Stimulated activated CD8-positive, alpha-beta memory T cell treated with anti-CD3 and anti-CD28 coated beads, Interleukin-15, amount 100 ng/mL, for 4 hours (primary cell): ENCODE data around the gene ANKS1B.
"Not testable (repeated sequence)": the region's sequence is repeated elsewhere in the genome, so short reads cannot be mapped to it uniquely, and the experiment has no call there.

Source experiments
- DNase-seq, 2 donors: peaks; one replicate each; pipeline ENCODE4 v3.0.0-alpha.2; 2020; ENCODE audit warnings: low read depth in 2 of 2

Gene ANKS1B

DNA sequence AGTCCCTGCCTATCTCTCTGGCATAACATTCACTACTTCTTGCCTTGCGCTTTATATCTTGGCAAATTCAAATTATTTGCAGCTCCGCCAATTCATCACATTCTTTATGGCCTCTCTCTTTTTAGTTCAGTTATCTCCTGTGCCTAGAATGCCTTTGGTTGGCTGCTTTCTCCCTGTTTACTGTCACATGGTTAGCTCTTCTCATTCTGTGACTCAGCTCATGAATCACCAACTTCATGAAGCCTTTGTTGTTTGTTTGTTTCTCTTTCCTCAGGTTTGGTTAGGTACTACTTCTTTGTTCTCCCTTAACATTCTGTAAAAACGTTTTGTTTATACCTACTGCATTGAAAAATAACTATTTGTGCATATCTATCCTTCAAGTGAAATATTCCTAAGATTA lies 713.7 kb downstream of the ANKS1B start:
- DNase-seq, result no peak

DNA sequence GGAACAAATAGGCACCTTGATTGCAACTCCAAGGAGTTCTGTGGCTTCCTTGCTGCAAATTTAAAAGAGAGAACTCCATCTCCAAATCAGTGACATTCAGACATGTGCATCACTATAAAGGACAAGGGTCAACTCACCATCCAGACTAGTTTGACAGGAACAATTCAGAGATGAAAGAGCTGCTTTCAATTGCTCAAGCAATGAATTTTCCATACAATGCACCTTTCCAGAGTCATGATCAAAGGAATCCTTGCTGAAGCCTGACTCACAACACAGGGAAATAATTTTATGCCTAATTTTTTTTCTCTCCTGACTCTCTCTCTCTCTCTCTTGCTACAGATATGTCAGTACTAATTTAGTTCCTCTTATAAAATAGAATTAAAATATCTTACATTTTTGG lies 717.7 kb downstream of the ANKS1B start:
- no peak for DNase-seq

DNA sequence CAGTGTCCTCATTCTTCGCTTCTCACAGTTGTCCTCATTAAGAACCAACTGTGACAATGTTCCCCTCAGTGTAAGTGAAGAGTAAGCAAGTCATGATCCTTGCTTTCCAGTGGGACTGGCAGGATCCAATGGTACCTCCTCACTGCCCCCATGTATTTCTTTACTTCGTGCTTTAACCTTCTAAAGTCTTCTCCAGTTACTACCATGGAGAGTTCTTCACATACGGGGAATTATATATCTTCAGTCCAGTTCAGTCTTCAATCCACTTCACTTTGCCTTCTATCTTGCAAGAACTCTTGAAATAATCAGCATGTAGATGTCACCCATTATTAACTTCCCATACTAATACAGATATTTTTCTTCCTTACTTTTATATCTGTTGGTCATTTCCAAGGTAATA lies 719.1 kb downstream of the ANKS1B start:
- no peak for DNase-seq

DNA sequence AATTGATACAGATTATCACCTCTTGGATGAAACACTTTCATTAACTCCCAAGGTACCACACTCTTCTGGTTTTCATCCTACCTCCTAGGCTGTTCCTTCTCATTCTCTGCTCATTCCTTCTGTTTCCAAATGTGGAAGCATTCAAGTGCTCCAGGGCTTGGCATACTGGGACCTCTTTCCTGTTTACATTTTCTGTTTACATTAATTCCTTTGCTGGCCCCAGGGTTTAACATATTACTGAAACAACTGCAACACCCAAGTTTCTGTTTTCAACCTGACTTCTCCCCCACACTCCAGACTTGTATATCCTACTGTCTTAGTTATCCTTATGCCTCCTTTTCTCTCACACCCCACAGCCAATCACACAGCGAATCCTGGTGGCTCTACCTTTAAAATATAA lies 723.5 kb downstream of the ANKS1B start:
- no peak for DNase-seq

DNA sequence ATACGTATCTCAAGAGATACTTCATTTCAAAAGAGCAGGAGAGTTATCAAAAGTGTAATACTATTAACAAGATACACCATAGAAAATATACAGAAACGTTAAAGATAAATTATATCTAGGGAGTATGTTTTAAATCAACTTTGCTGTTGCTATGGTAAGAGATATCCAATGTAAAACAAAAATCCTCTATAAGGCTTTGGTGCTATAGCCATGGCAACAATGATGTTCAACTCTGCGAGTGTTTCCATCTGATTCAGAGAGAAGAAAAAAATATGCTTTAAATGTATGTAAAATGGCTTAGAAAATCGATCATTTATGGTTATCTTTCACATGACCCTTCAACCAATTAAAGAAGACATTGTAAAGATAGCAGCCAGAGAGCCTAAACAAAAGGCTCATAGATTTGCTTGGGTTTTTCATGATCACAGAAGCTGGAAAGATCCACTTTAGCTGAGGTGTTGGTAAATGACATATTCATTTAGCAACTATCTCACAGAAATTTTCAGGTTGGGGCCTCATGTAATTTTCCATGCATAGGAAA lies 724.2 kb downstream of the ANKS1B start:
- no peak for DNase-seq

DNA sequence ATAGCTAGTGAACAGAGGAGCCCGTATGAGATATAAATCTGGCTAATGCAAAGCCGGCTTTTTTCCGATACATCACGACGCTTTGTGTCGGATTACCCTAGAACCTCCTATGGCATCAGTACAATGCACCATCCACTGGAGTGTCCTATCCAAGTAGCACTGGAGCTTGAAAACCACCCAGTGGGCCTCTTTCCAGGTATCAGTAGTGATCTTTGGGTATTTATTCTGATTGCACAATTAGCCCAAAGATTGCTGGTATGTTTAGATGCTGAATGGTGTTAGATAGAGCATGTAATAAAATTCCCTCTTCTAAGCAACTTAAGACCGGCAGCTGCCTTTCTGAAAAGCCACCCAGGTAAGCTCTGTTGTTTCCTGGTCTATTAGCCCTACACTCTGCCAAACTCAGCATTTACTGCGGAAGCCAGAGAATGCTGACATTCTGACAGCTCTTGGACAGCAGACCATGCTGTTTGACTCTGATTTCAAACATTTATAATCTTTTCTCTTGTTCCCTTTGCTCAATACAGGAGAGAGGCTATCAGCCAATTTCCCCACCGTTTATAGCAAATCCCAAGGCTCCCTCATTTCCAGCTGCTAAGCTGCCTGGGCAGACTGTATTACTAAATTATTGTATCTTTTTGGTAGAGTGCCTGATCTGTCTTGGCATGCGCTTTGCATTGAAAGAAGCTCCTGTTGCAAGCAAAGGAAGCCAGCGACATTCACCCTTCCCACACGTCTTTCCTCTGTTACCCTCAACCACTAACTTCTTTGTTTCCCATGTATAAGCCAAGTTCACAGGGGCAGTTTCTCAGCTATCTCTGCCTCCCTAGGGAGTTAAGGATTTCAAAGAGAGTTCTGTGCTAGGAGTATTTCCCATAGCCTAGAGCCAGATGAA lies 725.4 kb downstream of the ANKS1B start:
- DNase-seq, result no peak

DNA sequence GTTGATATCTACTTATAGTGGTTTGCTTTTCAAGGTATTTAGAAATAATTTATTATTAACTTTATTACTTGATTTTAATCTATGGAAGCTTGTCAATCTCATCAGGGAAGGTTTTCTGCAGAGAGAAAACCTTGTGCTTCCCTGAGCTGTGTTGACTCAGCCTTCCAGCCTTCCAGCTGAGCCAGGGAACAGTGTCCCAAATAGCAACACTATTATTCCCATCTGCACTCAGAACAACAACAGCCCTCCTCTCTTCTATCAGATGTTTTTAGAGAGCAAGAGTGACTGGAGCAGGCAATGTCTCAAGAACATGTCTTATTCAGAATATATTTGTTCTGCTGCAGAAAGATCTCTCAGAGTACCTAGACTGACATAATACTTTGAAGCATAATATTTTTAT lies 727.1 kb downstream of the ANKS1B start:
- DNase-seq, result no peak

DNA sequence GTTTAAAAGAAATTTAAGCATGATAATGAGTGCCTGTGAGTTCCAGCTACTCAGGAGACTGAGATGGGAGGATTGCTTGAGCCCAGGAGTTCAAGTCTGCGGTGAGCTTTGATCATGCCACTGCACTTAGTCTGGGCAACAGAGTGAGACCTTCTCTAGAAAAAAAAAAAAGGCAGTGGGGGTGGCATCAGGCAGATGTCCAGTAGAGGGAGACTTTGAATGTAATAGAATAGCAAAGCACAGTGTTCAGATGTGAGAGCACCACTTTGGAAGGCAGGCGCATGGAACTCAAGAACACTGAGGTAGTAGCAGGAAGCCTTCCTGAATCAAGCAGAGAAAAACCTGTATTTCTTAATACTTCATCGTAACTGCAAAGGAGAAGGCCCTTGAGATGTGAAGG lies 731.7 kb downstream of the ANKS1B start:
- no peak for DNase-seq

DNA sequence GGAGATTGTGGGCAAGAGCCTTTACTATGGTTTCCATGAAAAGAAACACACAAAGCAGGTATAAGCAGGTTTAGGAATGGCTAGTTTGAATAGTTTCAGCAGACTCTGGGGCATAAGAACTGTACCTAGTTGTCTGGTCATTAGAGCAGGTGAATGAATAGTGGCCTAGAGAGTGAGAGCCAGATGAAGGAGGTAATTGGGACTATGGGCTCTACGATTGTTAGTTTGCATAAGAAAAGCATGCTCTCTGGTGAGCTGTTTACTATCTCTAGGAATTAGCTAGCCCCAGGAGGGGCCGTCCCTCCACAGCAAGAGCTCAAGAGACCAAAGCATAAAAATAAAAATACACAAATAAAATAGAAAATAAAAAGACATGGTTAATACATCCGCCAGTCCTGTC lies 734.6 kb downstream of the ANKS1B start:
- no peak for DNase-seq

DNA sequence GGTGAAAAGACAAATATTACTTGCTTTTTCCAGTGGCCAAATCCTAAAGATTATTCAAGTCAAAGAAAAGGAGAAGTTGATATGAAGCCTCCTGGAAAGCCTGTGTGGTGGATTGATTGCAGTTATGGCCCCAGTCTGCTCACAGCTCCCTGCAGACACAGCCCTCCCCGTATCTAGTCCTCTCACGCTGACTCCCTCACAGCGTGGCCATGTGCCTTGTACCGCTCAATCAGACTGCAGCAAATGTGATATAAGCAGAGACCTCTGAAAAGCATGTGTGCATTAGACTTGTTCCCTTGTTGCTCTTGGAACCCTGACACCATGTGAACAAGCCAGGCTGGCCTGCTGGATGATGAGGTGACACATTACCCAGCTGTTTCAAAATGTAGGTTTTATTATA lies 735.2 kb downstream of the ANKS1B start:
- no peak for DNase-seq

DNA sequence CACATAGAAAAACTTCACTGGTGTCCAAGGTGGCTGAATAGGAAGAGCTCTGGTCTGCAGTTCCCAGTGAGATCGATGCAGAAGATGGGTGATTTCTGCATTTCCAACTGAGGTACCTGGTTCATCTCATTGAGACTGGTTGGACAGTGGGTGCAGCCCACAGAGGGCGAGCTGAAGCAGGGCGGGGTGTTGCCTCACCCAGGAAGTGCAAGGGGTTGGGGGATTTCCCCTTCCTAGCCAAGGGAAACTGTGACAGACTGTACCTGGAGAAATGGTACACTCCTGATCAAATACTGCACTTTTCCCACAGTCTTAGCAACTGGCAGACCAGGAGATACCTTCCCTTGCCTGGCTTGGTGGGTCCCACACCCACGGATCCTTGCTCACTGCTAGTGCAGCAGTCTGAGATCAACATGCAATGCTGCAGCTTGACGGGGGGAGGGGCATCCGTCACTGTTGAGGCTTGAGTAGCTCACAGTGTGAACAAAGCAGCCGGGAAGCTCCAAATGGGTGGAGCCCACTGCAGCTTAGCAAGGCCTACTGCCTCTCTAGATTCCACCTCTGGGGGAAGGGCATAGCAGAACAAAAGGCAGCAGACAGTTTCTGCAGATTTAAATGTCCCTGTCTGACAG lies 746.7 kb downstream of the ANKS1B start:
- not testable (repeated sequence) for DNase-seq

DNA sequence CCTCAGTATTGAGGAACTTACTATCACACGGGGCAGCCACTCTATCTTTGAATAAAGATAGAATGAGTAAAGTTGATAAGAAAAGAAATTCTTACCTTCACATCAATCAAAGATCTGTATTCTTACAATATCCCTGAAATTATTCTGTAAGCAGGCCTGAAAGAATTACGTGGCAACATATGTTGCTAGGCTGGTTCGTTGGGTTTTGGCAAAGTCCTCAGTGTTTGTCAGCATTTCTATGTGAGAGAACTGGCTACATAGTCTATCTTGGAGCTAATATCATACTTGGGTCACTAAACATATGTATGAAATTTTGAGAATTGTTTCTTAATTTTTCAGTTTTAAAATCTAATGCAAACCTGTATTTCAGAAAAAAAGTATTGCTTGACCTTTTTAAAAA lies 749.4 kb downstream of the ANKS1B start:
- DNase-seq, result no peak

DNA sequence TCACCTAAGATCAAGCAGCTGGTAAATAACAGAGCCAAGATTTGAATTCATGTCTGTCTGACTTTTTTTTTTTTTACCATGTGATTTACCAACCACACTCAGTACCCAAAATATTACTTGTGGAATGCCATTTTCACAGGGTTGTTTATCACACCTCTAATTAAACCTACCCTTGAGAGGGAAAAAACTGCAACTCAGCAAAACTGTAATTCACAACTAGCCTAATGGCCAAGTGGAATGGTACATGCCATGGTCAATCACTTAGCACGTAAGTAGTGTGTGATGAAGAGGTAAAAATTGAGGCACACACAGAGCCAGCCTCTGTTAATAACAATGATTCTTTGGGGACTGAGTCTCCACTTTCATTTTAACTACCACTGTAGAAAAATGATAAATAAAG lies 750.0 kb downstream of the ANKS1B start:
- DNase-seq, result no peak

DNA sequence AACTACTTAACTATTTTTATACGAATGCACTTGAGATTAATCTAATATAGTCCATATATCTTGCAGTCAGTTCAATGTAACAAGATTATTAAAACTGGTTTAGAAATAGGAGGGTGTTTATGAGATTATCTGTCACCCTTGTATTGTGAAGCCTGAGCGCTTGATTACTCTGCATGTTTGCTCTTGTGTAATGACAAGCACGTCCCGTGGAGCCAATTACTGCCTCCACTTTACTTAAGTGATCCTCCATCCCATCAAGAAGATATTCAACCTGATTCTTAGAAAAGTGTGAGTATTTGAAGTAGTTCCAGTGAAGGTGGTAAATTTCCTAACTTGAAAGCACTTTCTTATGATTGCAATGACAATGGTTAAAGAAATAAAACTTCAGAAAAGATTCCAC lies 752.4 kb downstream of the ANKS1B start:
- DNase-seq, result no peak

DNA sequence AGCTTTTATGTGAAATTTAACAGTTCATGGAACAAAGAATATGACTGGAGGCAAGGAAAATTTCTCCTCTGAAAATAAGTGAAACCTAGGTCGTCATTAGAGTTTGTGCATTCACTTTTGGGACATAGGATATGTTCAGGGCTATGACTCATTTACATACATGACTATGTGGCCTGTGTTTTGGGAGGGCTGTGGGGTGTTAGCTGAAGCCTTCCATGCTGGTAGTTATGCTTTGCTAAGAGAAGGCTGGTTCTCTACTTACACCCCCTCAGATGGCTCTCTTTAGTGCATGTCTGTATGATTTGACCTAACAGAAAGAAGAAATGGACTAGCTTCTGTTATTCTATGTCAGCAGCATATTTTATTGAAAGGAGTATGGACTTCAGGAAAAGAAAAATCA lies 753.7 kb downstream of the ANKS1B start:
- no peak for DNase-seq

DNA sequence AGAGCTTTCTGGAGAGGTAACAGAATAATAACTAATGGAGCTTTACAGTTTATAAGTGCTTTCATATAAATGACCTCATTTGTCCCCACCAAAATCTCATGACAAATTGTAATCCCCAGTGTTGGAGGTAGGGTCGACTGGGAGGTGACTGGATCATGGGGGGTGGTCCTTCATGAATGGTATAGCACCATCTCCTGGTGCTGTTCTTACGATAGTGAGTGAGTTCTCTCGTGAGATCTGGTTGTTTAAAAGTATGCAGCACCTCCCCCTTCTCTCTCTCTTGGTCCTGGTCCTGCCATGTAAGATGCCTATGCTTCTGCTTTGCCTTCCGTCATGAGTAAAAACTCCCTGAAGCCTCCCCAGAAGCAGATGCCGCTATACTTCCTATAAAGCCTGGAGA lies 760.5 kb downstream of the ANKS1B start:
- no peak for DNase-seq

DNA sequence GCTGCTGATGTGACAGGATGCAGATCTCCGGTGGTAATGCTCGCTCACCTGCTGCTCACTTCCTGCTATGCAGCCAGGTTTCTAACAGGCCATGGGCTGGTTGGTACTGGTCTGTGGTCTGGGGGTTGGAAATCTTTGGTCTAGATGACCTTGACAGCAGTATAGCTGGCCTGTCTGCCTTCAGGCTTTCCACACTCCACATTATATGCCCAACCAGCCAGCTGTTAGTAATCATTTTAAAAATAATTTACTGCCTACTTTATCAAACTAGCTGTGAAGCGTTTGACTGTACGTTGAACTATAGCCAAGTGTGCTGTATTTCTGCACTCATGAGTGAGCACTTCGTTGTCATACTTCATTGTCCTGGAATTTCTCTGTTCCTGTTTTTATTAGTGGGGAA lies 761.2 kb downstream of the ANKS1B start:
- DNase-seq, result no peak

DNA sequence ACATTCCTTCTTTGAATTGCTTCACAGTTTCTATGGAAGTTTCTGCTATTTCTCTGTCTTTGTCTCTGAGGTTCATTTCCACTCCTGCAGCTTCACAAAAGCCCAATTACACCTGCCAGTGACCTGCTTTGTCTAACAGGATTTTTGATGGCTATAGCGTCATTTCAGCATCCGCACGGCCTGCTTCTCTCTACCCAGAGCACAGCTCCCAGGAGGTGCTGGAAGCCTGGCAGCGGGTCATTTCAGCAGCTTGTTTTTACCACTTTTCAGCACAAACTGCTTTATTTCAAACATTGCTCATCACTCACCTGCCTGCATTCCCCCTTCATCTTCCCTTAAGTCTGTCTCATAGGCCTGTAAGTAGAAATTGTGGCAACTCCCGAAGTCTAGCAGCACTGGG lies 771.7 kb downstream of the ANKS1B start:
- DNase-seq, result no peak

DNA sequence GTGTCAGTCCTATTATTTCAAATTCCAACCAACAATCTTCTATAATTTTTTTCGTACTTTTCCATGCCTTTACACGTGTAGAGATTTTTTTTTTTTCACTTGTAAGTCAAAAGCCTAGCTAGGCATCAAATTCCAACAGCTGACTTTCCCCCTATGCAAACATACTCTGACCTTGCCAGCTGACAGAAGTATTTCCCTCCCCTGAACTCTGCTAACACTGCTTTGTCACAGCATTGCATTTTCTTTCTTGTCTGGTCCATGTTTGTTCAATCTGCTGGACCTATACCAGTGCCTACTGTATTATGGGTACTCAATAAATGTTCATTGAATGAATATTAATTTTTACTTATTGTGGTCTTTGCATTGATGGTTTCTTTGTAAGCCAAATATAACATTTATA lies 772.5 kb downstream of the ANKS1B start:
- DNase-seq, result no peak

DNA sequence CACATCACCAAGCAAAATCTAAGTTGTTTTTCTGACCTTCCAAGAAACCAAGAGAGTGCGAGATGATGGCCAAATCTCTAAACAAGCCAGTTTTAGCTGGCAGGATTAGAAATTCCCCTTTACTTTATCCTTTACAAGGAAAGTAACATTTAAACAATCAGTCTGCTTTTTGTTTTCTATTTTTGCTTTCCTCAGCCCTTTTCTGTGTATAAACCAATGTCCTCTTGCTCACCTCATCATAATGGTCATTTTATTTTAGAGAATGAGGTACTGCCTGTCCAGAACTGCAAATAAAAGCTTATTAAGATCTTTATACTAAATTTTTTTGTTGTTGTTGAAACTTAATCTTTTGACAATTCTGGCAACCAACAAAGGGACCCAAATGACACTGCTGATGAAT lies 779.6 kb downstream of the ANKS1B start:
- DNase-seq, result no peak

DNA sequence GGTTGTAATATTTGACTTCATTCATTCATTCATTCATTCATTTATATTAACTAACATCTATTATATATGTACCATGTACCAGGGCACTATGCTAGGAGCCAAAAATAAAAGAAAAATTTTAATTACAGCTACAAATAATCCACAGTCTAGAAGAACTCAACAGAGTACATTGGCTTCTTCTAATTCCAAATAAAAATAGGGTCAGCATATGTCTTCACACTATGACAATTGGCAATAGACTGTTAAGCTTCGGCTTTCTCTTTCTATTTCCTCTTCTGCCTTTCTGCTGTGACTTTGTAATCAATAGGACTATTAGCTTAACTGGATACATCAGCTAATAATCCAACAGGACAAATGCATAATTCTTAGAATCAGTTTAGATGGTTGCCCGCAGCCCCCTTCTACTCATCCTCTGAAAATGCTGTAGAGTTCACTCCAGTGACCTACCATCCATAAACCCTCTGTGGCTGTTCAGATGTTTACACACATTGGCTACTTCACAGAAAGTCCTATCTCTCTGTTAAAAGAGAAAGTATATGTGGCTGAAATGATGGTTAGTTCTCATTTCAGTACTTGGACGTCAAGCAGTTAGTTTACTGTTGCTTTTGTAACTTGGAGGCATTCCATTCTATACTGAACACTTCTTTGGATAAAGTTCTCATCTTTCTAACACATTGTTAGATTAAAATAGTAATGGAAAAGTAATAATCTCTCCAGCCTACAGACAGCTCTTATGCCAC lies 782.7 kb downstream of the ANKS1B start:
- DNase-seq, result no peak

DNA sequence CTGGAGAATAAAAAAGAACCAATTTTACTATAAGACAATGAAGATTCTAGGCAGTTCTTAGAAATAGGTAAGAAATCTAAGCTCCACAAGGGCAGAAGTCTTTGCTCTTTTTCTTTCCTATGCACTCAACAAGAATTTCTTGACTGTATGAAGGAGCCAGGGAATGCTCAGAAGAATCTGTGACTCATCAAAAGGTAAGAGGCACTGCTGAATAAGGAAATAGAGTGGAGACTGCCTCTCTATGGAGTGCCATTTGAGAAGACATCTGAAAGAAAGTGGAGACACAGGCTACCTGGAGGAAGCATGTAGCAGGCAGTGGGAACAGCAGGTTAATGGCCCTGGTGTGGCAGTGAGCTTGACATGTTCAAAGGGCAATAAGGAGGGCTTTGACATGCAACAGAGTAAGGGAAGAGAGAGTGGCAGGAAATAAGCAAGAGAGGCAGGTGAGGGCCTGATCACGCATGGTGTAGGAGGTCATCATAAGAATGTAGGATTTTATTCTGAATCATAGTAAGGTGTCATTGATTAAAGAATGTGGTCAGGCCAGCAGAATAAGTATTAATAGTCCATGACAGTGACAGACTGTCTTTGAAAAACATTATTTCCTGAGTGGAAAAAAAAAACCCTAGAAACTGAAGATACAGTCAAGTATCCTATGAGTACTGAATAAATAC lies 783.9 kb downstream of the ANKS1B start:
- DNase-seq, result no peak
